DOHH2 (cell line): ENCODE data around the gene ACP6.

Experiments used
- H3F3A ChIP-seq: fragments of 200-600 bp; sonication (generic), shearing (Covaris generic); 2 replicates; pipeline ENCODE4 v1.6.0; 2016; ENCODE audit warnings: antibody characterized with exemption, mild to moderate bottlenecking; ENCODE audit not compliant: control insufficient read depth, insufficient read depth
- H3K27ac ChIP-seq: fragments of 200-600 bp; sonication (generic); 2 replicates; pipeline ENCODE4 v1.5.1; 2014; ENCODE audit warnings: low read depth, mild to moderate bottlenecking, low read length, moderate library complexity
- H3K27me3 ChIP-seq: fragments of 200-600 bp; sonication (generic); 2 replicates; pipeline ENCODE4 v1.6.1; 2014; ENCODE audit warnings: mild to moderate bottlenecking, low read length, mixed read lengths; ENCODE audit not compliant: control insufficient read depth
- H3K36me3 ChIP-seq: fragments of 200-600 bp; sonication (generic); 2 replicates; pipeline ENCODE4 v1.6.1; 2014; ENCODE audit warnings: mild to moderate bottlenecking, low read length, moderate library complexity, mixed read lengths; ENCODE audit not compliant: control insufficient read depth
- H3K4me1 ChIP-seq: fragments of 200-600 bp; sonication (generic); 2 replicates; pipeline ENCODE4 v1.6.1; 2014; ENCODE audit warnings: mild to moderate bottlenecking, low read length, mixed read lengths; ENCODE audit not compliant: control insufficient read depth
- H3K4me2 ChIP-seq: fragments of 200-600 bp; sonication (generic); 2 replicates; pipeline ENCODE4 v1.6.0; 2014; ENCODE audit warnings: mild to moderate bottlenecking, low read length, moderate library complexity
- H3K4me3 ChIP-seq: fragments of 200-600 bp; sonication (generic); 2 replicates; pipeline ENCODE4 v1.5.1; 2014; ENCODE audit warnings: mild to moderate bottlenecking, low read length, mixed read lengths
- H3K79me2 ChIP-seq: fragments of 200-600 bp; sonication (generic); 2 replicates; pipeline ENCODE4 v1.6.1; 2014; ENCODE audit warnings: mild to moderate bottlenecking, low read length, mixed read lengths; ENCODE audit not compliant: control insufficient read depth
- H3K9me2 ChIP-seq: fragments of 200-600 bp; sonication (generic); replicated peaks from 2 replicates; pipeline ENCODE4 v1.6.1; 2014; ENCODE audit warnings: mild to moderate bottlenecking, low read length, mixed read lengths; ENCODE audit not compliant: control insufficient read depth
- H3K9me3 ChIP-seq: fragments of 200-600 bp; sonication (generic); 2 replicates; pipeline ENCODE4 v1.6.1; 2014; ENCODE audit warnings: antibody characterized with exemption, low read length, mixed read lengths; ENCODE audit not compliant: control insufficient read depth, insufficient read depth
- H4K20me1 ChIP-seq: fragments of 200-600 bp; sonication (generic); 2 replicates; pipeline ENCODE4 v1.6.0; 2014; ENCODE audit warnings: low read depth, mild to moderate bottlenecking, antibody characterized with exemption, low read length, moderate library complexity; ENCODE audit not compliant: control insufficient read depth, insufficient read depth
- CTCF ChIP-seq: fragments of 200-600 bp; sonication (generic); IDR thresholded peaks from one replicate; pipeline ENCODE4 v1.5.1; 2014; ENCODE audit warnings: antibody characterized with exemption, mild to moderate bottlenecking, low read depth, low read length; ENCODE audit not compliant: poor library complexity, severe bottlenecking
- EZH2phosphoT487 ChIP-seq: fragments of 200-600 bp; sonication (generic); IDR thresholded peaks from 2 replicates; pipeline ENCODE4 v1.6.1; 2017; ENCODE audit warnings: borderline replicate concordance, mild to moderate bottlenecking, antibody characterized with exemption, low read length, moderate library complexity, mixed read lengths

ACP6 gene

DNA sequence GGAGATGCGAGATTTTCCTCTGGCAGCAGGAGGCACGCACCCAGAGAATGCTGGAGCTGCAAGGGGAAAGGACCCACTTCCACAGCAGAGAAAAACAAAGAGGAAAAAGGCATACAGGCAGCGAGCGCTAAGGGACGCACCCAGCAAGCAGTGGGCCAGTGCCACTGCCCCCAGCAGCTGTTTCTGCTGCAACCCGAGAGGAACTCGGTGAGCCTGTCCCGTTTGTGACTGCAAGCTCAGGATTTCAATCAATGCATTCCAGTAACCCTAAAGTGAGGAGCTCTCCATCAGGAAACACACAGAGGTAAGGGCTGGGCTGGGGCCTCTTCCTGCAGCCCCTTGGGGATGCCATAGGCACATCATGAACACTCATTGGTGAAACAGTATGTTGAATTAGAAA is 58.7 kb downstream of the ACP6 start:
- no peaks in the 10 kb centered on the region for H3K27me3 ChIP-seq
- no peaks in the 10 kb centered on the region for H3K79me2 ChIP-seq
- H3K9me3 ChIP-seq: no peaks in the 10 kb centered on the region
- TF ChIP-seq CTCF (no peak), EZH2phosphoT487 (no peak)
- no peaks in the 10 kb centered on the region for H3K9me2 ChIP-seq
- H3K4me2 ChIP-seq: no peak overlapping the region
- no peak overlapping the region for H3K27ac ChIP-seq
- peaks cover 12% of the 10 kb centered on the region for H3K36me3 ChIP-seq
- H3K4me3 ChIP-seq: no peak overlapping the region
- H4K20me1 ChIP-seq: no peaks in the 10 kb centered on the region
- H3F3A ChIP-seq: no peaks in the 10 kb centered on the region
- 0 out of 2 replicates have a peak, but pooled peaks cover 3% of the 10 kb centered on the region for H3K4me1 ChIP-seq

GRCh38 chr1:147611021-147611426 is 59.3 kb downstream of the ACP6 start:
- Histone ChIP-seq H3K36me3 (peaks cover 12% of the 10 kb centered on the region), H3K4me3 (no peak overlapping the region), H3K9me2 (no peaks in the 10 kb centered on the region), H3K27me3 (no peaks in the 10 kb centered on the region), H4K20me1 (no peaks in the 10 kb centered on the region), H3K4me1 (0 out of 2 replicates have a peak, but pooled peaks cover 3% of the 10 kb centered on the region), H3K27ac (no peak overlapping the region), H3F3A (no peaks in the 10 kb centered on the region), H3K4me2 (no peak overlapping the region), H3K79me2 (no peaks in the 10 kb centered on the region), H3K9me3 (no peaks in the 10 kb centered on the region)
- TF ChIP-seq CTCF (no peak), EZH2phosphoT487 (no peak)

DNA sequence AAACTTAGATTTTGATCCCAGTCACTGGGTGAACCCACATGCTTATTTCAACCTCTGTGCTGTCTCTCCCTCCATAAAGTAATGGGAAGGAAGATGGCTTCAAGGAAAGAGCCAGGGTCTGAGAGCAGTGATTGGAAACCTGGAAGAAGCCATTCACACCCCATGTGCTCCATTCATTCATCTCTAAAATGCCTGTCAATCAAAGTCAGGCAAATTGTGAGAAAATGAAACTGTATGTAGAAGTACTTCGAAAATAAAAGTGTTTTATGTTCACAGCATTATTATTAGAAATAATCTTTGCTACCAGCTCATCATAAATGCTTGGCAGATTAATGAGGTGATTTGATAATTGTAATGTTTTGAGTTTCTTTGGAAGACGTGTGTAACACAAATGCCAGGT is 61.0 kb downstream of the ACP6 start:
- no peak for TF ChIP-seq CTCF
- no peak for TF ChIP-seq EZH2phosphoT487
- H3F3A ChIP-seq: no peaks in the 10 kb centered on the region
- H3K4me1 ChIP-seq: 0 out of 2 replicates have a peak, but pooled peaks cover 3% of the 10 kb centered on the region
- H3K9me2 ChIP-seq: no peaks in the 10 kb centered on the region
- H3K36me3 ChIP-seq: peaks cover 6% of the 10 kb centered on the region
- H3K4me2 ChIP-seq: no peak overlapping the region
- H3K27me3 ChIP-seq: no peaks in the 10 kb centered on the region
- no peaks in the 10 kb centered on the region for H4K20me1 ChIP-seq
- H3K4me3 ChIP-seq: no peak overlapping the region
- no peak overlapping the region for H3K27ac ChIP-seq
- no peaks in the 10 kb centered on the region for H3K79me2 ChIP-seq
- H3K9me3 ChIP-seq: no peaks in the 10 kb centered on the region
